Astrocyte (in vitro differentiated cells and primary cell): ENCODE data around the gene PNMT.
A peak's percentile ranks its signal among the peaks of the same experiment; 100 is the strongest.

Source experiments
- EZH2 ChIP-seq: IDR thresholded peaks from 2 replicates; pipeline ENCODE4 v1.6.1; 2012; ENCODE audit warnings: mild to moderate bottlenecking, low read length, inconsistent platforms; ENCODE audit not compliant: insufficient read depth
- TF ChIP-seq, protein P1 (sequence below): IDR thresholded peaks from 2 replicates; pipeline ENCODE4 v1.5.1; 2011; ENCODE audit warnings: low read depth, mild to moderate bottlenecking, inconsistent platforms, low read length, moderate library complexity; ENCODE audit not compliant: insufficient read depth

DNA sequence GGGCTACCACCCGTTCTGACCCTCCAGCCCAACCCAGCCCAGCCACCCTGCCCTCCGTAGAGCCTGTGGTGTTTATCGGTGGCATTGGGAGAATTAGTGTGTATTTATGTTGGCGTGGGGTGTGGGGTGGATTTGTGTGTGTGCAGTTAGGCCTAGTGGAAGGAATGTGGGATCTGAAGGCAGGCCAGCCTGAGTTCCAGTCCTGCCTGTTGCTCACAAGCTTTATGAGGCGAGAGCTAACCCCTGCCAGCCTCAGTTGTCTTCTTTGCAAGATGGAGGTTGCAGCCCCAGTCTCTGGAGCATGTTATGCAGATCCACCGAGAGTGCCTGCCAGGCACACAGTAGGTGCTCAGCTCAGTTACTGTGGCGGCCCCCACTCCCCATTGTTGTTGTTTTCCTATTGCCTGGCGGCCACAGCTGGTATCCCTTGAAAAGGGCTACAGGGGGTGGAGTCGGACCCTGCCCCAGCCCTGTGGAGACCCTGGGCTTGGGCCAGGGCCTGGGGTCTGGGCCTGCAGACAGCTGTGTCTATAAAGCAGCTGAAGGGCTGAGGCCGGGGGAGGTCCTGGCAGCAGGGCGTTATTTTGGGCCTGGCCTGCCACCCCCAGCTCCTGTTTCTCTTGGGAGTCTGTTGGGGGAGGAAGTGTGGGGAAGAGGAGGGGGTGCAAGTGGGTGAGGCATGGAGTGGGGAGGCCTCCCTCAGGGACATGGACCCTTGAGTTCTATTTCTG is 36.7 kb downstream of the PNMT start:
- TF ChIP-seq, protein P1, sequence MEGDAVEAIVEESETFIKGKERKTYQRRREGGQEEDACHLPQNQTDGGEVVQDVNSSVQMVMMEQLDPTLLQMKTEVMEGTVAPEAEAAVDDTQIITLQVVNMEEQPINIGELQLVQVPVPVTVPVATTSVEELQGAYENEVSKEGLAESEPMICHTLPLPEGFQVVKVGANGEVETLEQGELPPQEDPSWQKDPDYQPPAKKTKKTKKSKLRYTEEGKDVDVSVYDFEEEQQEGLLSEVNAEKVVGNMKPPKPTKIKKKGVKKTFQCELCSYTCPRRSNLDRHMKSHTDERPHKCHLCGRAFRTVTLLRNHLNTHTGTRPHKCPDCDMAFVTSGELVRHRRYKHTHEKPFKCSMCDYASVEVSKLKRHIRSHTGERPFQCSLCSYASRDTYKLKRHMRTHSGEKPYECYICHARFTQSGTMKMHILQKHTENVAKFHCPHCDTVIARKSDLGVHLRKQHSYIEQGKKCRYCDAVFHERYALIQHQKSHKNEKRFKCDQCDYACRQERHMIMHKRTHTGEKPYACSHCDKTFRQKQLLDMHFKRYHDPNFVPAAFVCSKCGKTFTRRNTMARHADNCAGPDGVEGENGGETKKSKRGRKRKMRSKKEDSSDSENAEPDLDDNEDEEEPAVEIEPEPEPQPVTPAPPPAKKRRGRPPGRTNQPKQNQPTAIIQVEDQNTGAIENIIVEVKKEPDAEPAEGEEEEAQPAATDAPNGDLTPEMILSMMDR: peak; percentile 31
- no peak for TF ChIP-seq EZH2
